Jurkat, Clone E6-1 (cell line): ENCODE data around the gene ATP1A1.

ENCODE experiments used
- DNase-seq: peaks from one replicate; pipeline ENCODE4 v3.0.0-alpha.2; 2011; ENCODE audit warnings: low read depth, low spot score
- H3K4me3 ChIP-seq: 2 replicates; pipeline ENCODE4 v1.5.1; 2011; ENCODE audit warnings: mild to moderate bottlenecking, low read length, control low read depth, moderate library complexity

Gene ATP1A1

GRCh38 chr1:116340506-116341231 is 32.4 kb upstream of the ATP1A1 start:
- no peak overlapping the region for H3K4me3 ChIP-seq
- DNase-seq, result no peak

- no peak overlapping the region for H3K4me3 ChIP-seq
- no peak for DNase-seq
Observed at GRCh38 chr1:116343019-116343418, 30.0 kb upstream of the ATP1A1 start.

GRCh38 chr1:116345011-116345410 is 28.0 kb upstream of the ATP1A1 start:
- H3K4me3 ChIP-seq, result no peak overlapping the region
- no peak for DNase-seq

- DNase-seq, result peak; percentile 69
- no peak overlapping the region for H3K4me3 ChIP-seq
Observed at GRCh38 chr1:116345843-116346242, 27.2 kb upstream of the ATP1A1 start.

GRCh38 chr1:116346943-116347673 is 25.9 kb upstream of the ATP1A1 start:
- H3K4me3 ChIP-seq, result no peak overlapping the region
- DNase-seq, result no peak

GRCh38 chr1:116347696-116348095 is 25.3 kb upstream of the ATP1A1 start:
- no peak for DNase-seq
- no peak overlapping the region for H3K4me3 ChIP-seq

- no peak for DNase-seq
- no peak overlapping the region for H3K4me3 ChIP-seq
Observed at GRCh38 chr1:116350097-116350645, 22.9 kb upstream of the ATP1A1 start.

- no peak for DNase-seq
- no peak overlapping the region for H3K4me3 ChIP-seq
Observed at GRCh38 chr1:116351914-116352313, 21.1 kb upstream of the ATP1A1 start.

GRCh38 chr1:116352349-116352813 is 20.7 kb upstream of the ATP1A1 start:
- H3K4me3 ChIP-seq, result no peak overlapping the region
- no peak for DNase-seq

GRCh38 chr1:116353155-116353554 is 19.9 kb upstream of the ATP1A1 start:
- DNase-seq, result no peak
- H3K4me3 ChIP-seq, result no peak overlapping the region

GRCh38 chr1:116356067-116356466 is 17.0 kb upstream of the ATP1A1 start:
- no peak overlapping the region for H3K4me3 ChIP-seq
- no peak for DNase-seq

- H3K4me3 ChIP-seq, result no peak overlapping the region
Observed at GRCh38 chr1:116356673-116357072, 16.4 kb upstream of the ATP1A1 start.

GRCh38 chr1:116357487-116357886 is 15.6 kb upstream of the ATP1A1 start:
- no peak for DNase-seq
- no peak overlapping the region for H3K4me3 ChIP-seq

More at GRCh38 chr1:116356673-116357072, 16.4 kb upstream of the ATP1A1 start:
- DNase-seq, result no peak

- no peak for DNase-seq
- H3K4me3 ChIP-seq, result no peak overlapping the region
Observed at GRCh38 chr1:116359060-116359830, 13.8 kb upstream of the ATP1A1 start.

GRCh38 chr1:116359871-116360270 is 13.2 kb upstream of the ATP1A1 start:
- H3K4me3 ChIP-seq, result no peak overlapping the region
- no peak for DNase-seq

GRCh38 chr1:116360429-116361173 is 12.4 kb upstream of the ATP1A1 start:
- no peak for DNase-seq
- no peak overlapping the region for H3K4me3 ChIP-seq

GRCh38 chr1:116361648-116362047 is 11.4 kb upstream of the ATP1A1 start:
- H3K4me3 ChIP-seq, result no peak overlapping the region
- no peak for DNase-seq

- H3K4me3 ChIP-seq, result no peak overlapping the region
- DNase-seq, result no peak
Observed at GRCh38 chr1:116362050-116362449, 11.0 kb upstream of the ATP1A1 start.

- no peak for DNase-seq
- H3K4me3 ChIP-seq, result no peak overlapping the region
Observed at GRCh38 chr1:116365353-116365780, 7.7 kb upstream of the ATP1A1 start.
